ENCODE data around the gene SVOPL.

SVOPL gene

GRCh38 chr7:138585283-138585993 is 115.7 kb downstream of the SVOPL start:
- TF ChIP-seq MAX (IDR thresholded peaks at IDR 0.05) (no peak), CREB1 (IDR thresholded peaks at IDR 0.05; ENCODE audit: low read depth) (no peak), USF1 (IDR thresholded peaks at IDR 0.05) (no peak), TCF12 (IDR thresholded peaks at IDR 0.05; ENCODE audit: low read depth) (no peak), REST (IDR thresholded peaks at IDR 0.05; ENCODE audit: low read depth) (no peak), EGR1 (IDR thresholded peaks at IDR 0.05) (no peak), YY1 (IDR thresholded peaks at IDR 0.05; ENCODE audit: low read depth) (no peak), FOXM1 (IDR thresholded peaks at IDR 0.05; ENCODE audit: borderline replicate concordance, low read depth) (no peak), TAF1 (IDR thresholded peaks at IDR 0.05; ENCODE audit: low read depth) (no peak), EP300 (IDR thresholded peaks at IDR 0.05; ENCODE audit: borderline replicate concordance) (no peak), RAD21 (IDR thresholded peaks at IDR 0.05; ENCODE audit: low read depth) (no peak), NFIC (IDR thresholded peaks at IDR 0.05) (no peak), CEBPB (IDR thresholded peaks at IDR 0.05) (no peak), TEAD4 (IDR thresholded peaks at IDR 0.05) (no peak)

GRCh38 chr7:138584696-138585095 is 116.5 kb downstream of the SVOPL start:
- TF ChIP-seq REST (IDR thresholded peaks at IDR 0.05; ENCODE audit: low read depth): no peak
- TF ChIP-seq TAF1 (IDR thresholded peaks at IDR 0.05; ENCODE audit: low read depth): no peak
- TF ChIP-seq FOXM1 (IDR thresholded peaks at IDR 0.05; ENCODE audit: borderline replicate concordance, low read depth): no peak
- TF ChIP-seq EGR1 (IDR thresholded peaks at IDR 0.05): no peak
- no peak for TF ChIP-seq EP300 (IDR thresholded peaks at IDR 0.05; ENCODE audit: borderline replicate concordance)
- TF ChIP-seq MAX (IDR thresholded peaks at IDR 0.05): no peak
- no peak for TF ChIP-seq TCF12 (IDR thresholded peaks at IDR 0.05; ENCODE audit: low read depth)
- TF ChIP-seq CREB1 (IDR thresholded peaks at IDR 0.05; ENCODE audit: low read depth): no peak
- TF ChIP-seq ZBTB7A (IDR thresholded peaks at IDR 0.05; ENCODE audit: low read depth): no peak
- no peak for TF ChIP-seq RAD21 (IDR thresholded peaks at IDR 0.05; ENCODE audit: low read depth)
- TF ChIP-seq NFIC (IDR thresholded peaks at IDR 0.05): no peak

- TF ChIP-seq USF1 (IDR thresholded peaks at IDR 0.05): no peak
- no peak for TF ChIP-seq EP300 (IDR thresholded peaks at IDR 0.05; ENCODE audit: borderline replicate concordance)
- no peak for TF ChIP-seq CEBPB (IDR thresholded peaks at IDR 0.05)
- TF ChIP-seq FOXM1 (IDR thresholded peaks at IDR 0.05; ENCODE audit: borderline replicate concordance, low read depth): no peak
- TF ChIP-seq RAD21 (IDR thresholded peaks at IDR 0.05; ENCODE audit: low read depth): no peak
- no peak for TF ChIP-seq CREB1 (IDR thresholded peaks at IDR 0.05; ENCODE audit: low read depth)
- no peak for TF ChIP-seq MAX (IDR thresholded peaks at IDR 0.05)
- no peak for TF ChIP-seq NFIC (IDR thresholded peaks at IDR 0.05)
- TF ChIP-seq TCF12 (IDR thresholded peaks at IDR 0.05; ENCODE audit: low read depth): no peak
- TF ChIP-seq TEAD4 (IDR thresholded peaks at IDR 0.05): no peak
- no peak for TF ChIP-seq YY1 (IDR thresholded peaks at IDR 0.05; ENCODE audit: low read depth)
- no peak for TF ChIP-seq TAF1 (IDR thresholded peaks at IDR 0.05; ENCODE audit: low read depth)
- TF ChIP-seq ZBTB7A (IDR thresholded peaks at IDR 0.05; ENCODE audit: low read depth): no peak
- no peak for TF ChIP-seq EGR1 (IDR thresholded peaks at IDR 0.05)
- TF ChIP-seq REST (IDR thresholded peaks at IDR 0.05; ENCODE audit: low read depth): no peak
Observed at GRCh38 chr7:138584283-138584682, 116.9 kb downstream of the SVOPL start.

GRCh38 chr7:138581065-138581464 is 120.1 kb downstream of the SVOPL start:
- TF ChIP-seq YY1 (IDR thresholded peaks at IDR 0.05; ENCODE audit: low read depth): no peak
- no peak for TF ChIP-seq EP300 (IDR thresholded peaks at IDR 0.05; ENCODE audit: borderline replicate concordance)
